Upper lobe of left lung (tissue), 6 donors: Measurements from ENCODE around the gene SFN. TPM values are rescaled to one million over a fixed set of nuclear protein-coding genes. Genes with fewer than 3 reads are reported as not detected.
"Not testable (repeated sequence)": the region's sequence is repeated elsewhere in the genome, so short reads cannot be mapped to it uniquely, and the experiment has no call there.

Experiments used
- ATAC-seq, 2 donors: fragments of 200-7000 bp; cut with Tn5 transposase; one replicate each; pipeline ENCODE4 v1.9.1; 2022; ENCODE audit warnings: mild to moderate bottlenecking in 2 of 2, moderate library complexity in 2 of 2; ENCODE audit not compliant: low FRiP score in 2 of 2
- DNase-seq, 2 donors: peaks; one replicate each; pipeline ENCODE4 v3.0.0-alpha.2; 2019 to 2020
- H3K27ac ChIP-seq, 4 donors: fragments of 200-600 bp; sonication (generic); one replicate each; pipeline ENCODE4 v1.5.1; 2016 to 2019
- H3K27me3 ChIP-seq, 4 donors: fragments of 200-600 bp; sonication (generic); one replicate each; pipeline ENCODE4 v1.5.1; 2017 to 2019
- H3K36me3 ChIP-seq, 4 donors: fragments of 200-600 bp; sonication (generic); one replicate each; pipeline ENCODE4 v1.5.1; 2016 to 2019
- H3K4me1 ChIP-seq, 4 donors: fragments of 200-600 bp; sonication (generic); one replicate each; pipeline ENCODE4 v1.5.1; 2018 to 2019
- H3K4me3 ChIP-seq, 4 donors: fragments of 200-600 bp; sonication (generic); one replicate each; pipeline ENCODE4 v1.5.1; 2017 to 2019; ENCODE audit warnings: mild to moderate bottlenecking in 2 of 4, moderate library complexity in 1 of 4
- H3K9me3 ChIP-seq, 4 donors: fragments of 200-600 bp; sonication (generic); one replicate each; pipeline ENCODE4 v1.5.1; 2018 to 2019
- CTCF ChIP-seq, 6 experiments: fragments of 450-650 bp in 4 of 6; fragments of 200-600 bp in 2 of 6; sonication (generic) in 2 of 6; IDR thresholded peaks; one replicate each; pipeline ENCODE4 v1.5.1; 2016 to 2019; ENCODE audit warnings: antibody characterized with exemption in 6 of 6
- EP300 ChIP-seq, 4 donors: sonication (generic); formaldehyde crosslinking; IDR thresholded peaks; one replicate each; pipeline ENCODE4 v1.5.1; 2017; ENCODE audit warnings: antibody characterized with exemption in 4 of 4, control low read depth in 2 of 4
- POLR2A ChIP-seq, 4 donors: fragments of 450-650 bp; IDR thresholded peaks; one replicate each; pipeline ENCODE4 v1.5.1; 2016 to 2017; ENCODE audit warnings: antibody characterized with exemption in 4 of 4, mild to moderate bottlenecking in 2 of 4
- POLR2AphosphoS5 ChIP-seq, 2 donors: sonication (generic); formaldehyde crosslinking; IDR thresholded peaks; one replicate each; pipeline ENCODE4 v1.5.1; 2017; ENCODE audit warnings: antibody characterized with exemption in 2 of 2
- WGBS, 2 donors: methylation state at CpG; one replicate each; pipeline ENCODE4 v1.1.5; 2017 to 2018; 5-methylcytosine and 5-hydroxymethylcytosine counted together
- total RNA-seq, 6 donors: library from RNA; depleted of rRNA in 4 of 6; stranded (reverse); fragments of >200 nt in 4 of 6; gene quantifications; one replicate each; pipeline versions ENCODE4 v1.1.0 to v1.2.1, GENCODE V29; 2016 to 2021
- donor health status: DM: no; HTN: no; CAD: no; lungs with moderate emphysema.
- donor health status: DM: no; HTN: yes; CAD: no; lungs with severe emphysema.

Gene SFN
- total RNA-seq, 6 donors from 2014 or later: 21.0 to 129 (median 70.1) TPM

- H3K4me1 ChIP-seq: peaks cover 21 to 39% (median 31%) of the 10 kb centered on the region in 4 donors
- H3K27me3 ChIP-seq: no peaks in the 10 kb centered on the region
- no peak for DNase-seq
- no peaks in the 10 kb centered on the region for H3K9me3 ChIP-seq
- no peak for TF ChIP-seq EP300 (IDR thresholded peaks at IDR 0.05)
- TF ChIP-seq POLR2A (IDR thresholded peaks at IDR 0.05): no peak
- no peak for TF ChIP-seq POLR2AphosphoS5 (IDR thresholded peaks at IDR 0.05)
- TF ChIP-seq CTCF (IDR thresholded peaks at IDR 0.05): no peak
- 92 to 95% methylated on average over 15 to 16 of the region's 16 CpGs for WGBS, 2 donors
- H3K4me3 ChIP-seq: no peak overlapping the region
- peak overlapping the region; percentile 18 to 82 (median 72) for H3K27ac ChIP-seq
- peaks cover 0 to 62% (median 33%) of the 10 kb centered on the region in 4 donors for H3K36me3 ChIP-seq
- no peak for ATAC-seq
Observed at GRCh38 chr1:26832249-26832960, 30.5 kb upstream of the SFN start.

- peak; percentile 41 to 71 for ATAC-seq
- Histone ChIP-seq H3K27me3 (no peaks in the 10 kb centered on the region), H3K4me1 (peaks cover 9 to 25% (median 18%) of the 10 kb centered on the region in 4 donors), H3K27ac (peak overlapping the region; percentile 54 to 82 (median 72)), H3K4me3 (no peak overlapping the region), H3K9me3 (no peaks in the 10 kb centered on the region), H3K36me3 (peaks cover 0 to 73% (median 42%) of the 10 kb centered on the region in 4 donors)
- peak in 1 of 4 donors; percentile 33 for TF ChIP-seq POLR2A (IDR thresholded peaks at IDR 0.05)
- TF ChIP-seq EP300 (IDR thresholded peaks at IDR 0.05): no peak
- TF ChIP-seq CTCF (IDR thresholded peaks at IDR 0.05): peak in 2 of 6 experiments; percentile 8 to 12
- TF ChIP-seq POLR2AphosphoS5 (IDR thresholded peaks at IDR 0.05): peak; percentile 36 to 42
- 75 to 80% methylated on average over 15 to 23 of the region's 23 CpGs for WGBS, 2 donors
- peak in 1 of 2 donors; percentile 83 for DNase-seq
Observed at GRCh38 chr1:26833432-26834405, 29.2 kb upstream of the SFN start.

GRCh38 chr1:26837665-26838064, 25.3 kb upstream of the SFN start:
- DNase-seq, H3K4me1 ChIP-seq, ATAC-seq, H3K27ac ChIP-seq, H3K9me3 ChIP-seq, H3K4me3 ChIP-seq, H3K27me3 ChIP-seq: not testable (repeated sequence)
- H3K36me3 ChIP-seq: peaks cover 0 to 90% (median 60%) of the 10 kb centered on the region in 4 donors
- 91 to 94% methylated on average over 5 of the region's 5 CpGs for whole genome bisulfite sequencing, 2 donors

- no peak for ATAC-seq
- Histone ChIP-seq H3K36me3 (peaks cover 0 to 90% (median 56%) of the 10 kb centered on the region in 4 donors), H3K9me3 (no peaks in the 10 kb centered on the region), H3K27ac (peak overlapping the region in 1 of 4 donors; percentile 20), H3K4me1 (peaks cover 0 to 3% (median 0%) of the 10 kb centered on the region in 4 donors), H3K4me3 (no peak overlapping the region), H3K27me3 (no peaks in the 10 kb centered on the region)
- 75 to 78% methylated on average over 6 to 8 of the region's 8 CpGs for WGBS, 2 donors
- DNase-seq: no peak
- TF ChIP-seq CTCF (IDR thresholded peaks at IDR 0.05) (no peak), EP300 (IDR thresholded peaks at IDR 0.05) (no peak), POLR2A (IDR thresholded peaks at IDR 0.05) (no peak), POLR2AphosphoS5 (IDR thresholded peaks at IDR 0.05) (no peak)
Observed at GRCh38 chr1:26838474-26839338, 24.2 kb upstream of the SFN start.
